GM21619 (cell line): ENCODE measurements around the gene CTSS.
"Not testable (repeated sequence)": the region's sequence is repeated elsewhere in the genome, so short reads cannot be mapped to it uniquely, and the experiment has no call there.

Experiments used
- ATAC-seq: cut with Tn5 transposase; IDR thresholded peaks from one replicate; pipeline ENCODE4 v1.9.1; 2021; ENCODE audit not compliant: unreplicated experiment

Gene CTSS

GRCh38 chr1:150775931-150776505 lies 10.4 kb upstream of the CTSS start:
- not testable (repeated sequence) for ATAC-seq

GRCh38 chr1:150775276-150775675 lies 9.7 kb upstream of the CTSS start:
- ATAC-seq: no peak

- no peak for ATAC-seq
Observed at GRCh38 chr1:150772326-150772725, 6.7 kb upstream of the CTSS start.

- not testable (repeated sequence) for ATAC-seq
Observed at GRCh38 chr1:150767704-150768103, 2.1 kb upstream of the CTSS start.

- not testable (repeated sequence) for ATAC-seq
Observed at GRCh38 chr1:150765977-150766301, 361 bp upstream of the CTSS start.

- no peak for ATAC-seq
Observed at GRCh38 chr1:150764617-150765101, 919 bp downstream of the CTSS start.

- ATAC-seq: no peak
Observed at GRCh38 chr1:150763018-150763417, 2.6 kb downstream of the CTSS start.

- ATAC-seq: no peak
Observed at GRCh38 chr1:150762552-150762951, 3.0 kb downstream of the CTSS start.

GRCh38 chr1:150761801-150762200 lies 3.8 kb downstream of the CTSS start:
- ATAC-seq: no peak

GRCh38 chr1:150760013-150760412 lies 5.6 kb downstream of the CTSS start:
- no peak for ATAC-seq

- ATAC-seq: no peak
Observed at GRCh38 chr1:150753416-150753815, 12.2 kb downstream of the CTSS start.

- ATAC-seq: no peak
Observed at GRCh38 chr1:150751443-150751842, 14.1 kb downstream of the CTSS start.

- ATAC-seq: no peak
Observed at GRCh38 chr1:150749720-150750311, 15.8 kb downstream of the CTSS start.

- no peak for ATAC-seq
Observed at GRCh38 chr1:150748878-150749719, 16.5 kb downstream of the CTSS start.

- no peak for ATAC-seq
Observed at GRCh38 chr1:150730130-150730721, 35.4 kb downstream of the CTSS start.

GRCh38 chr1:150724336-150724735 lies 41.2 kb downstream of the CTSS start:
- ATAC-seq: no peak

GRCh38 chr1:150720703-150721102 lies 44.9 kb downstream of the CTSS start, which contains the start of gene HORMAD1:
HORMAD1 (minus strand) TSS chr1:150720895; CDS start chr1:150719505, 1,390 bp downstream.
- ATAC-seq: no peak

GRCh38 chr1:150720098-150720497 lies 45.5 kb downstream of the CTSS start:
- ATAC-seq: no peak

- ATAC-seq: no peak
Observed at GRCh38 chr1:150718225-150718891, 47.2 kb downstream of the CTSS start.

- ATAC-seq: not testable (repeated sequence)
Observed at GRCh38 chr1:150709031-150709430, 56.5 kb downstream of the CTSS start.

GRCh38 chr1:150708595-150708994 lies 57.0 kb downstream of the CTSS start:
- no peak for ATAC-seq
